Mononuclear cell (primary cell): ENCODE data around the gene TAPBPL. TPM values are rescaled to one million over a fixed set of nuclear protein-coding genes. Genes with fewer than 3 reads are reported as not detected.
"Not testable (repeated sequence)": the region's sequence is repeated elsewhere in the genome, so short reads cannot be mapped to it uniquely, and the experiment has no call there.

Experiments
- H3K27me3 ChIP-seq: 2 replicates; pipeline ENCODE4 v1.6.0; 2011; ENCODE audit warnings: low read length, control low read depth; ENCODE audit not compliant: insufficient read depth
- H3K4me1 ChIP-seq: 2 replicates; pipeline ENCODE4 v1.5.1; 2011; ENCODE audit warnings: mild to moderate bottlenecking, low read length, control low read depth; ENCODE audit not compliant: insufficient read depth
- H3K4me3 ChIP-seq: 2 replicates; pipeline ENCODE4 v1.5.1; 2011; ENCODE audit warnings: mild to moderate bottlenecking, low read length, moderate library complexity
- H3K9me3 ChIP-seq: 2 replicates; pipeline ENCODE4 v1.5.1; 2011; ENCODE audit warnings: low read depth, mild to moderate bottlenecking, control low read depth, low read length
- total RNA-seq: library from RNA; depleted of rRNA; stranded (reverse); fragments of >200 nt; gene quantifications from one replicate; pipeline ENCODE4 v1.2.3, GENCODE V29; 2012

TAPBPL gene, protein sequence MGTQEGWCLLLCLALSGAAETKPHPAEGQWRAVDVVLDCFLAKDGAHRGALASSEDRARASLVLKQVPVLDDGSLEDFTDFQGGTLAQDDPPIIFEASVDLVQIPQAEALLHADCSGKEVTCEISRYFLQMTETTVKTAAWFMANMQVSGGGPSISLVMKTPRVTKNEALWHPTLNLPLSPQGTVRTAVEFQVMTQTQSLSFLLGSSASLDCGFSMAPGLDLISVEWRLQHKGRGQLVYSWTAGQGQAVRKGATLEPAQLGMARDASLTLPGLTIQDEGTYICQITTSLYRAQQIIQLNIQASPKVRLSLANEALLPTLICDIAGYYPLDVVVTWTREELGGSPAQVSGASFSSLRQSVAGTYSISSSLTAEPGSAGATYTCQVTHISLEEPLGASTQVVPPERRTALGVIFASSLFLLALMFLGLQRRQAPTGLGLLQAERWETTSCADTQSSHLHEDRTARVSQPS
- 28.7 TPM for total RNA-seq

DNA sequence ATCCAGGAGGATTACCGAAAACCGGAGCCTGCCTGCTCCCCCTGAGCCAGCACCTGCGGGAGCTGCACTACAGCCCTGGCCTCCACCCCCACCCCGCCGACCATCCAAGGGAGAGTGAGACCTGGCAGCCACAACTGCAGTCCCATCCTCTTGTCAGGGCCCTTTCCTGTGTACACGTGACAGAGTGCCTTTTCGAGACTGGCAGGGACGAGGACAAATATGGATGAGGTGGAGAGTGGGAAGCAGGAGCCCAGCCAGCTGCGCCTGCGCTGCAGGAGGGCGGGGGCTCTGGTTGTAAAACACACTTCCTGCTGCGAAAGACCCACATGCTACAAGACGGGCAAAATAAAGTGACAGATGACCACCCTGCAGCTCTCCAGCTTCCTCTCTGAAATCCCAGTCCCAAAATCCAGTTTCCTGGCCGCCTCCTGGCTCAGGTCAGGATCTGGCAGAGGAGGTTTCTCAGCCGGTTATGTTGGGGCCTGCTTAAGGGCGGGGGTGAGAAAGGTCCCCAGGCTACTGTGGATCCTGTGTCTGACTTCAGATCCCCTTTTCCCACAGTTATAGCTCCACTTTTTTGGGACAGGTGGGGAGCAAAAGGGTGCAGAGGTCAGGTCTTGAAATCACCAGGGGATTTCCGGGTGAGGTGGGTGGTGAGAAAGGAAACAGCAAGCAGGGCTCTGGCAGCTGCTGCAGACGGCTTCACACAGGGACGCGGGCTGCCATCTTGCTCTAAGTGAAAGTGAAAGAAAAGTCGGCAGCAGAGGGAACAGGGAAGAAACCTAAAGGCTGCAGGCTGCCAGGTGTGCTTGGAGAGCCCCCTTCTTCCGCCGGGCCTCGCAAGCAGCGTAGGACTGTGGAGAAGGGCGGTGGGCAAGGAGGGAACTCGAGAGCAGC is at the start of gene TAPBPL:
Gene TAPBPL (plus strand): TSS at position 695 of the 897 bp plus-strand sequence. CDS start 207 bp downstream, outside the sequence.
- Histone ChIP-seq H3K4me3 (peak within 1 kb of the TSS; percentile 83), H3K9me3 (no peaks in the 10 kb centered on the region), H3K4me1 (peaks cover 54% of the 10 kb centered on the region), H3K27me3 (no peaks in the 10 kb centered on the region)

DNA sequence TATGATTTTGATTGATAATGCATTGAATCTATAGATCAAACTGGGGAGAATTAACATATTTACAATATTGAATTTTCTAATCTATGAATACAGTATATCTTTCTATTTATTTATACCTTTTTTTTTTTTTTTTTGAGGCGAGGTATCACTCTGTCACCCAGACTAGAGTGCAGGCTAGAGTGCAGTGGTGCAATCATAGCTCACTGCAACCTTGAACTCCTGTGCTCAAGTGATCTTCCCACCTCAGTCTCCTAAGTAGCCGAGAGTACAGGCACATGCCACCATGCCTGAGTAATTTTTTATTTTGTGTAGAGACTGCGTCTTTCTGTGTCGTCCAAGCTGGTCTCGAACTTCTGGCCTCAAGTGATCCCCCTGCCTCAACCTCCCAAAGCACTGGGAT is 47.5 kb upstream of the TAPBPL start:
- no peaks in the 10 kb centered on the region for H3K9me3 ChIP-seq
- H3K4me1 ChIP-seq, result no peaks in the 10 kb centered on the region
- no peaks in the 10 kb centered on the region for H3K27me3 ChIP-seq
- H3K4me3 ChIP-seq, result no peak overlapping the region

DNA sequence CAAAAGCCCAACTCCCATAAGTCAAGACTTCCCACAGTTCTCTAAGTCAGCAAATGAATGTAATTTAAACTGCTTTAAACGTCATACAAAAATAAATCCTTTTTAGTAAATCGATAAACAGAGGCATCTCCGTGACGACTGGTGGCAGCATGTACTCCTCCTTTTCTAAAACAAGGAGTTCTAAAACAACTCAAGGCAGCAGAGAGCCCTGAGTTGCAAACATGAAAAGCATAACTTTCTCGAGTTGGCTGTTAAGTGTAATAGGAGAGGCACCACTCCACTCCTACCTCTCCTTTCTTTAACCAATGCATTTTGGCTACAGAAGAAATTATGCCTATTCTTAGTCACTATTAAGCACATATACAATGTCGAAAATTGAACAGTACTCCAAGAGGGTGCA is 45.9 kb upstream of the TAPBPL start:
- Histone ChIP-seq H3K27me3 (no peaks in the 10 kb centered on the region), H3K4me1 (no peaks in the 10 kb centered on the region), H3K4me3 (no peak overlapping the region)

DNA sequence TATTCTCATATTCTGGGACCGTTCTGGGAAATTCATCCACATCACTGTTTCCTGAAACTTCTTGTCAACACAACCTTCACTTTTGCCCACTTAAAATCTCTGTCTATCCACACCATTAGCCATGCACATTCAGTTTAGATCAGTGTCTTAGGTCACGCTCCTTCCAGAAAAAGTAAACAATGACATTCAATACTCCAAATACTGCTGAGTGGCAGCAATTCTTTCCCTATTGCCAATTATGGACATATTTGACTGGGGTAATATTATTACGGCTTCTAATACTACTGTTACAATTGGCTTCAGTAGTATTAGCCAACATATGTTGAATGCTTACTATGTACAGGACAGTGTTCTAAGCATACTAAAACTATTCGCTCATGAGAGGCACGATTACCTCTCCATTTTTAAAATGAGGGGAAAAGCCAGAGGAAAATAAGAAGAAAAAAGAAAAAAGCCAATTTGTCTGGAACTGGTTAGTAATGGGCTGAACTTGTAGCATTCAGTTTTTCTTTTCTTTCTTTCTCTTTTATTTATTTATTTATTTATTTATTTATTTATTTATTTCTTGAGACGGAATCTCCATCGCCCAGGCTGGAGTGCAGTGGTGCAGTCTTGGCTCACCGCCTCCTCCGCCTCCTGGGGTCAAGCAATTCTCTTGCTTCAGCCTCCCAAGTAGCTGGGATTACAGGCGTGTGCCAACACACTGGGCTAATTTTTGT is 44.4 kb upstream of the TAPBPL start:
- no peak overlapping the region for H3K4me3 ChIP-seq
- H3K9me3 ChIP-seq, result no peaks in the 10 kb centered on the region
- no peaks in the 10 kb centered on the region for H3K4me1 ChIP-seq
- no peaks in the 10 kb centered on the region for H3K27me3 ChIP-seq

More for the DNA sequence above, 45.9 kb upstream of the TAPBPL start:
- no peaks in the 10 kb centered on the region for H3K9me3 ChIP-seq

DNA sequence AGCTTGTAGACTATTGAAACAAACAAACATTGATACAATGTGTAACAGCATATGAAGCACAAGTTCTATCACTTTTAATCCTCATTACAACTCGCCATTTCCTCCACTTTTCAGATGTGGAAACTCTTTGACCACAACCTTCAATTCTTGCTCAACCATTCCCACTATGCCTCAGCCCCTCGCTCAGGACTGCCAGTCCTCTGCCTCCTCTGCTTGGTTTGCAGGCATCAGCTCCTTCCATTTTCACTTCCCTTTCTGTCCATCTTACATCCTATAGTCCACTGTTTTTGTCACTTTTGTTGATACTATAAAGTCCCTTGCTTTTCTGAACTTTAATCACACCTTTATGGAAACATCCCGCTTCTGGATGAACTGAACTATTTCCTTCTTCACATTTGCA is 35.2 kb upstream of the TAPBPL start:
- no peak overlapping the region for H3K4me3 ChIP-seq
- no peaks in the 10 kb centered on the region for H3K9me3 ChIP-seq
- H3K27me3 ChIP-seq, result no peaks in the 10 kb centered on the region
- H3K4me1 ChIP-seq, result peaks cover 22% of the 10 kb centered on the region

DNA sequence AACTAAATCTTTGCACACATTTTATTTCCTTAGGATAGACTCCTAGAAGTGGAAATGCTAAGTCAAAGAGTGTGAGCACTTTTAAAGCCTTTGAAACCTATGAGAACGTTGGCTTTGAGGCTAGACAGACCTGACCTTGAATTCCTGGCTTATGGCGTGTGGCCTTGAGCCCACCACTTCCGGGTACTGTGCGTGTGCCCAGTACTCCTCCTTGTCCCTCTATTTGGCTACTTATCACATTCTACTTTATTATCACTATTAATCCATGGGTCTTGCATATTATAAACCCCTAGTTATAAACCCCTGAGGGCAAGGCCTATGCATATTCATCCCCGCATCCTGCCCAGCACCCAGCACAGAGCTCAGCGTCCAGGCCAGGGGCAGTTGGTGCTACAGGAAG is 33.0 kb upstream of the TAPBPL start:
- no peak overlapping the region for H3K4me3 ChIP-seq
- no peaks in the 10 kb centered on the region for H3K27me3 ChIP-seq
- no peaks in the 10 kb centered on the region for H3K9me3 ChIP-seq
- peaks cover 29% of the 10 kb centered on the region for H3K4me1 ChIP-seq

DNA sequence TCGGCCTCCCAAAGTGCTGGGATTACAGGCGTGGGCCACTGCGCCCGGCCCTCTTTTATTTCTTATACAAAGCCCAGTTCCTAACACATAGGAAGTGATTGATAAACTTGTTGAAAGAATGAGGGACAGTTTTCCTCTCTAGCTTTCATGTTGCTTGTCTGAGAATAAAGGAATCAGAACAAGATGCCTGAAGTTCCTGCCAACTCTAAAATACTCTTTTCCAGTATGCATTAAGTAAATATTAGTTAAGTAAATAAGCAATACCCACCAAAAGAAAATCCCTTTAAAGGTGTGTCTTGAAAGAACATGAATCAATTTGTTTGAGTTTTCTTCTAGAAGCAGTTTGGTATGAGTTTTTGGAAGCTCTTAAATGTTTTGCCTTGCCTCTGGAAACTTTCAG is 31.5 kb upstream of the TAPBPL start:
- Histone ChIP-seq H3K4me1 (peaks cover 40% of the 10 kb centered on the region), H3K27me3 (no peaks in the 10 kb centered on the region), H3K9me3 (no peaks in the 10 kb centered on the region), H3K4me3 (no peak overlapping the region)

DNA sequence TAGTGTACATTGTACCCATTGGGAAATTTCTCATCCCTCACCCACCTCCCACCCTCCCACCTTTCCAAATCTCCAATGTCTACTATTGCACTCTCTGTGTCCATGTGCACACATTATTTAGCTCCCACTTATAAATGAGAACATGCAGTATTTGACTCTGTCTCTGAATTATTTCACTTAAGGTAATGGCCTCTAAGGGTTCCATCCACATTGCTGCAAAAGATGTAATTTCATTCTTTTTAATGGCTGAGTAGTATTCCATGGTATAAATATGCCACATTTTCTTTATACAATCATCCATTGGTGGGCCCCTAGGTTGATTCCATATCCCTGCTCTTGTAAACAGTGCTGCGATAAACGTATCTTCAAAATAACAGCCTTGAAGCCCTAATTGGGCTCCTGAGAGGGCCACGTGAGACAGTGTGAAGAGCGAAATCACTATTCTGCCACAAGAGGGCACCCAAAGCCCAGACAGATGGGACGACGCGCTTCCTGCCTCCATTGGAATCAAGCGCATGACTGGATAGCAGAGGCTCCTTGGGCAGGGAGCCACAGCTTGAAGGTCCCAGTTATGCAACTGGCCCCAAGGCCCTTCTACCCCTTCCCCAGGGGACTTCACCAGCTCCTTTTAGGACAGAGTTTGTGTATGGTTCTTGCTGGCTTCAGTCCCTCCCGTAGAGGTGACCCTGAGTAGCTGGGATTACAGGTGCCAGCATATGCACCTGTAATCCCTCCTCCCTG is 28.4 kb upstream of the TAPBPL start:
- Histone ChIP-seq H3K4me3 (no peak overlapping the region), H3K9me3 (no peaks in the 10 kb centered on the region), H3K4me1 (peaks cover 44% of the 10 kb centered on the region), H3K27me3 (no peaks in the 10 kb centered on the region)

DNA sequence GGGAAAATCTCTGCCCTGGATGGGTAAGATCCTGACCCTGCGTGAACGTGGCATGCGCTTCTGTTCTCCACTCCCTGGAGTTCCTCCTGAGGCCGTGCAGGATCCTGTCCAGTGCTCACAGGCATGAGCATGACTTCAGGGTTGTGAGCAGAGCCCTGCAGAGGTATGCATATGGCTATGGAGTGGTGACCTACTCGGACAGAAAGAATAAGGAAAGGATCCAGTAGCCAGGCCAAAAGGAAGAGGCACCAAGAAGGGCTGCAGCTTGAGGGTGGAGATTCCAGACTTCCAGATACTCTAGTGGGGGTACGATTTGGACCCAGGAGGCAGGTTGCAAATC is 27.9 kb upstream of the TAPBPL start:
- Histone ChIP-seq H3K9me3 (no peaks in the 10 kb centered on the region), H3K4me1 (peaks cover 44% of the 10 kb centered on the region), H3K4me3 (no peak overlapping the region), H3K27me3 (no peaks in the 10 kb centered on the region)

DNA sequence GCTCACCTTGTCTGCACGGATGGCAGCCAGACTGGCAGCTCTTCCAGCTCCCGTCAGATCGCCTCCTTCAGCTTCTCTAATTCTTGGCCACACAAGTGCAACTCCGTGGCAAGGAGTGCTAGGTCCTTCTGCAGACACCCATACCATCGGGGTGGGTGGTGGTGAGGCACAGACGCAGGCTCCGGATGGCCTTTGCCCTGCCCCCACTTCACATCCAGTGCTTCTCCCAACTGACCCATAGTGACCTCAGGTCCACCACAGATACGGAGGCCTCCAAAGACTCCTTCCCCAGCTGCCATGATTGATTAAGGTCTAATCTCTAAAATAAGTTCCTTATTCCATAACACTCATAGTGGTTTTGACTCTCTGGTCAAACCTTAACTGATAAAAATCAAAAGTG is 27.0 kb upstream of the TAPBPL start:
- peaks cover 45% of the 10 kb centered on the region for H3K4me1 ChIP-seq
- H3K9me3 ChIP-seq, result no peaks in the 10 kb centered on the region
- no peak overlapping the region for H3K4me3 ChIP-seq
- no peaks in the 10 kb centered on the region for H3K27me3 ChIP-seq

DNA sequence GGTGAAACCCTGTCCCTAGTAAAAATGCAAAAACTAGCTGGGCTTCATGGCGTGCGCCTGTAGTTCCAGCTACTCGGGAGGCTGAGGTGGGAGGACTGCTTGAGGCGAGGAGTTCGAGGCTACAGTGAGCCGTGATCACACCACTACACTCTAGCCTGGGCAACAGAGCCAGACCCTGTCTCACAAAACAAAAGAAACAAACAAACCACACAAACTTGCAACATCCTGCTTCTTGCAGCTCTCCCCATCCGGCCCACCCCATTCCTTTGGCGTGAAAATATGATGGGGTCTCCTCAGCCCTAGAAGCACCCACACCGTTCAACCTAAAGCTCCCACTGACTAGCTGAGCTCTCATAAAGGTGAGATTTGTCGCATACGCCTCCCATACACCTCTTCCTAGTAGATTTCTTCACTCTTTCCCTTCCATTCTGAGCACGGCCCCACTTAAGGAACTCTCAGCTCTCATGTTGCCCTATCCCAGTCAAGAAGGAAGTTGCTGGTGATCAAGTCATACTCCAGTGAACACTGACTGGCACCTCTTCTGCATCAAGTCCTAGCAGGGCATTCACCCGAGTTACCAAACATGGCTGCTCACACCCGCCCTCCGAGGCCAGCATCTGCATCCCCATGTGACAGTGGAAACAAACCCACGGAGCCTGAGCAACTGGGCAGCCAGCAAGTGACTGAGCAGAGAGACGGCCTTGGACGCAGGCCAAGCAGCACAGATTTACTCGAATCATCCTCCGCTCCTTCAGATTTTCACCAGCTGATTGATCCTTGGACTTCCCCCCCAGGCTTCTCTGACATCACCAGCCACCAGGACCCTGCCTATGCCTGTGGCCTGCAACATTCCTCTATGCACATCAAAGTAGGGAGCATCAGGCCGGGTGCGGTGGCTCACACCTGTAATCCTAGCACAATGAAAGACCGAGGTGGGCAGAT is 26.0 kb upstream of the TAPBPL start:
- Histone ChIP-seq H3K27me3 (no peaks in the 10 kb centered on the region), H3K9me3 (no peaks in the 10 kb centered on the region), H3K4me3 (no peak overlapping the region), H3K4me1 (peaks cover 55% of the 10 kb centered on the region)

DNA sequence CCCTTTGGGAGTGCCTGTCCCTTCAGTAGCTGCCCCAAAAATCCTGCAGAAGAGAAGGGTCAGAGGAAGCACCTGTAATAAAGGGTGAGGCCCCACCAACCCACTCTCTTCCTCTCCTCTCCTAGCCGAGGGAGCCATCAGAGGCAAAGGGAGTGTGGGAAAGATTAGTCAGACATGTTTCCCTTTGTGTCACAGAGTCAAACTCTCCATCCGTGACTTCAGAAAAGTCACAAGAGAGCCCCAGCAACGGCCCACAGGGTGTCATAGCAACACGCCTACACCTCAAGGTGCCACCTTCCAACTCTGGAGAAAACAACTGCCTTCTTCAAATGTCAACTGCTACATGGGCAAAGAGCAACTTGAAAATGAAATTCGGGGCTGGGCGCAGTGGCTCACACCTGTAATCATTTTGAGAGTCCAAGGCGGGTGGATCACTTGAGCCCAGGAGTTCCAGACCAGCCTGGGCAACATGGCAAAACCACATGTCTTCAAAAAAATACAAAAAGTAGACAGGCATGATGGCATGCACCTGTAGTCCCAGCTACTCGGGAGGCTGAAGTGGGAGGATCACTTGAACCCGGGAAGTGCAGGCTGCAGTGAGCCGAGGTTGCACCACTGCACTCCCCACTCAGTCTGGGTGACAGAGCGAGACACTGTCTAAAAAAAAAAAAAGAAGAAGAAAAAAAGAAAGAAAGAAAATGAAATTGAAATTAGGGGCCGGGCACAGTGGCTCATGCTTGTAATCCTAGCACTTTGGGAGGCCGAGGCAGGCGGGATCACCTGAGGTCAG is 24.8 kb upstream of the TAPBPL start:
- Histone ChIP-seq H3K4me1 (peaks cover 63% of the 10 kb centered on the region), H3K27me3 (no peaks in the 10 kb centered on the region), H3K4me3 (no peak overlapping the region), H3K9me3 (no peaks in the 10 kb centered on the region)

DNA sequence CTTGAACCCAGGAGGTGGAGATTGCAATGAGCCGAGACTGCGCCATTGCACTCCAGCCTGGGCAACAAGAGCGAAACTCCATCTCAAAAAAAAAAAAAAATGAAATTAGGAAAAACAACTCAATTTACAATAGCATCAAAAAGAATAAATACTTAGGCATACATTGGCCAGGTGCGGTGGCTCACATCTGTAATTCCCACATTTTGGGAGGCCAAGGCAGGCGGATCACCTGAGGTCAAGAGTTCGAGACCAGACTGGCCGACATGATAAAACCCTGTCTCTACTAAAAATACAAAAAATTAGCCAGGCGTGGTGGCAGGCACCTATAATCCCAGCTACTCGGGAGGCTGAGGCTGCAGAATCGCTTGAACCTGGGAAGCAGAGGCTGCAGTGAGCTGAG is 24.0 kb upstream of the TAPBPL start:
- not testable (repeated sequence) for H3K9me3 ChIP-seq, H3K4me3 ChIP-seq, H3K27me3 ChIP-seq
- H3K4me1 ChIP-seq, result peaks cover 66% of the 10 kb centered on the region
